Measurements from ENCODE around the gene CEACAM4. TPM values are rescaled to one million over a fixed set of nuclear protein-coding genes. Genes with fewer than 3 reads are reported as not detected.

The CEACAM4 gene
- not detected in 2 replicates for polyA plus RNA-seq (2011; rRNA removed)
- not detected in 2 replicates for polyA minus RNA-seq (2011; rRNA and poly(A)+ RNA removed)

GRCh38 chr19:41626877-41627276 lies at the start of gene CEACAM4:
Gene CEACAM4, minus strand, starts transcription at chr19:41627074. Its CDS starts 111 bp downstream, at chr19:41626963.
- no peaks in the 10 kb centered on the region for H3K36me3 ChIP-seq (ENCODE audit: control insufficient read depth, insufficient read depth, low read length)
- TF ChIP-seq CTCF (IDR thresholded peaks at IDR 0.05; ENCODE audit: insufficient read depth, low read depth, low read length), result no peak
- ChIA-PET CTCF (no interaction called here), POLR2A (no interaction called here)
- H3K27me3 ChIP-seq (ENCODE audit: control insufficient read depth, insufficient read depth, low read length), result peaks cover 1% of the 10 kb centered on the region; the same call in 1 of the 2 replicates
- no peak within 1 kb of the TSS for H3K4me3 ChIP-seq (ENCODE audit: low read depth, low read length)
- no peak for DNase-seq (ENCODE audit: low read depth)

- H3K36me3 ChIP-seq (ENCODE audit: control insufficient read depth, insufficient read depth, low read length), result no peaks in the 10 kb centered on the region
- no peak overlapping the region for H3K4me3 ChIP-seq (ENCODE audit: low read depth, low read length)
- CTCF ChIA-PET, result interaction anchor here (1.2 to 1.4 kb wide), 2 partner anchors 11 to 20 kb away, joined by 3 read pairs; no protein-coding TSS in a partner anchor
- TF ChIP-seq CTCF (IDR thresholded peaks at IDR 0.05; ENCODE audit: insufficient read depth, low read depth, low read length), result no peak
- POLR2A ChIA-PET, result no interaction called here
- no peak for DNase-seq (ENCODE audit: low read depth)
- no peaks in the 10 kb centered on the region for H3K27me3 ChIP-seq (ENCODE audit: control insufficient read depth, insufficient read depth, low read length)
Measured at GRCh38 chr19:41671486-41671885, 44.6 kb upstream of the CEACAM4 start.

- CTCF ChIA-PET, result interaction anchor here (1.2 to 1.4 kb wide), 2 partner anchors 11 to 21 kb away, joined by 3 read pairs; no protein-coding TSS in a partner anchor
- POLR2A ChIA-PET, result no interaction called here
- Histone ChIP-seq H3K36me3 (ENCODE audit: control insufficient read depth, insufficient read depth, low read length) (no peaks in the 10 kb centered on the region), H3K4me3 (ENCODE audit: low read depth, low read length) (no peak overlapping the region), H3K27me3 (ENCODE audit: control insufficient read depth, insufficient read depth, low read length) (no peaks in the 10 kb centered on the region)
- no peak for TF ChIP-seq CTCF (IDR thresholded peaks at IDR 0.05; ENCODE audit: insufficient read depth, low read depth, low read length)
- DNase-seq (ENCODE audit: low read depth), result no peak
Measured at GRCh38 chr19:41670755-41671154, 43.9 kb upstream of the CEACAM4 start.

- no peak for TF ChIP-seq CTCF (IDR thresholded peaks at IDR 0.05; ENCODE audit: insufficient read depth, low read depth, low read length)
- DNase-seq (ENCODE audit: low read depth), result no peak
- no peaks in the 10 kb centered on the region for H3K36me3 ChIP-seq (ENCODE audit: control insufficient read depth, insufficient read depth, low read length)
- H3K27me3 ChIP-seq (ENCODE audit: control insufficient read depth, insufficient read depth, low read length), result no peaks in the 10 kb centered on the region
- ChIA-PET CTCF (no interaction called here), POLR2A (no interaction called here)
- H3K4me3 ChIP-seq (ENCODE audit: low read depth, low read length), result no peak overlapping the region
Measured at GRCh38 chr19:41668315-41668714, 41.4 kb upstream of the CEACAM4 start.

- Histone ChIP-seq H3K36me3 (ENCODE audit: control insufficient read depth, insufficient read depth, low read length) (no peaks in the 10 kb centered on the region), H3K27me3 (ENCODE audit: control insufficient read depth, insufficient read depth, low read length) (no peaks in the 10 kb centered on the region), H3K4me3 (ENCODE audit: low read depth, low read length) (no peak overlapping the region)
- no peak for TF ChIP-seq CTCF (IDR thresholded peaks at IDR 0.05; ENCODE audit: insufficient read depth, low read depth, low read length)
- POLR2A ChIA-PET, result no interaction called here
- no peak for DNase-seq (ENCODE audit: low read depth)
- CTCF ChIA-PET, result no interaction called here
Measured at GRCh38 chr19:41666075-41666474, 39.2 kb upstream of the CEACAM4 start.

Measured in BJ (cell line).